BE2C (cell line): ENCODE data around the gene SORL1.

Source experiments
- DNase-seq: peaks from one replicate; pipeline ENCODE4 v3.0.0-alpha.2; 2020
- H3K27me3 ChIP-seq: fragments of 250-450 bp; sonication (Bioruptor Pico); 2 replicates; pipeline ENCODE4 v1.5.1; 2020; ENCODE audit warnings: mild to moderate bottlenecking
- H3K36me3 ChIP-seq: fragments of 250-450 bp; sonication (Bioruptor Pico); 2 replicates; pipeline ENCODE4 v1.5.1; 2020; ENCODE audit warnings: mild to moderate bottlenecking
- H3K4me1 ChIP-seq: fragments of 250-450 bp; sonication (Bioruptor Pico); 2 replicates; pipeline ENCODE4 v1.5.1; 2020
- H3K4me3 ChIP-seq: 2 replicates; pipeline ENCODE4 v1.5.1; 2011; ENCODE audit warnings: low read depth, low read length
- H3K9me3 ChIP-seq: fragments of 250-450 bp; sonication (Bioruptor Pico); 2 replicates; pipeline ENCODE4 v1.5.1; 2020
- CTCF ChIP-seq: IDR thresholded peaks from 2 replicates; pipeline ENCODE4 v1.5.1; 2012; ENCODE audit warnings: mild to moderate bottlenecking, low read depth, low read length

Gene SORL1

DNA sequence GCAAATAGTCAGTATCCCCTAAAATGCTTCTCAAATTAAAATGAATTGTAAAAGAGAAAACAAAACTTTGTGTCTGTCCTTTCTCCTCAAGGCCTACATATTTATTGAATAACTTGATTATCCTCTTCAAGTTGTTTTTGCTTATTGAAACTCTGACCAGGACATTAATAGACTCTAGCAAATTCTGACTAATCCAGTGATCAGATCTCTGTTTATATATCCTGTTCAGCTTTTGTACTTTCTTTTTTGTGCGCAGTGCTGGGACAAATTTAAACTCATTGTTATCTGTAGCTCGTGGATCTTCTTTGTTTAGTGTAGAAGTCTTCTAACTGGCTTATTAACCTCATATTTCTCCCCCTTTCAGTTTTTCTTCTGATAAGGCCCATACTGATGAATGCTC, 140.6 kb downstream of the SORL1 start:
- Histone ChIP-seq H3K9me3 (no peaks in the 10 kb centered on the region), H3K27me3 (no peaks in the 10 kb centered on the region), H3K4me3 (no peak overlapping the region), H3K36me3 (no peaks in the 10 kb centered on the region; the same call in none of the 2 replicates), H3K4me1 (no peaks in the 10 kb centered on the region)
- no peak for DNase-seq
- TF ChIP-seq CTCF: no peak

DNA sequence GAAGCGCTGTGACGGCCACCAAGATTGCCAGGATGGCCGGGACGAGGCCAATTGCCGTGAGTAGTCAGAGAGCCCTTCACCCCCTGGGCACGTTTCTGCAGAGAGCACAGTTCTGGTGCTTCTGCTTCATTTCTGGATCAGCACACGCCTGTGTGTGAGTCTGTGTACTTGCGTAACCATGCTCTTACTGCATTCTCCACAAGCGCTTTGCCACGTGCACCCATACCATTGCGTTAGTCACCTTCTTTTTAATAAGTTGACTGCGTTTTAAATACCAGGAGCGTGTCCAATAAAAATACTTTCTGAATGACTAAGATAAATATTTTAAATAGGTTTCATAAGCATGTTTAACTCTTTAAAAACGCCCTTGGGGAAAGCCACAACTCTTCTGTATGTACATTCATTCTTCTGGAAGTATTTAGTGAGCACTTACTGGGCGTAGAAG, 143.6 kb downstream of the SORL1 start:
- Histone ChIP-seq H3K4me1 (peaks cover 6% of the 10 kb centered on the region; the same call in 1 of the 2 replicates), H3K4me3 (no peak overlapping the region), H3K9me3 (no peaks in the 10 kb centered on the region), H3K27me3 (no peaks in the 10 kb centered on the region), H3K36me3 (no peaks in the 10 kb centered on the region; the same call in none of the 2 replicates)
- no peak for TF ChIP-seq CTCF
- DNase-seq: no peak

- Histone ChIP-seq H3K4me3 (no peak overlapping the region), H3K4me1 (peaks cover 6% of the 10 kb centered on the region; the same call in 1 of the 2 replicates), H3K27me3 (no peaks in the 10 kb centered on the region), H3K9me3 (no peaks in the 10 kb centered on the region), H3K36me3 (no peaks in the 10 kb centered on the region; the same call in none of the 2 replicates)
- no peak for DNase-seq
- no peak for TF ChIP-seq CTCF
Measured at GRCh38 chr11:121596195-121597155, 144.4 kb downstream of the SORL1 start.

DNA sequence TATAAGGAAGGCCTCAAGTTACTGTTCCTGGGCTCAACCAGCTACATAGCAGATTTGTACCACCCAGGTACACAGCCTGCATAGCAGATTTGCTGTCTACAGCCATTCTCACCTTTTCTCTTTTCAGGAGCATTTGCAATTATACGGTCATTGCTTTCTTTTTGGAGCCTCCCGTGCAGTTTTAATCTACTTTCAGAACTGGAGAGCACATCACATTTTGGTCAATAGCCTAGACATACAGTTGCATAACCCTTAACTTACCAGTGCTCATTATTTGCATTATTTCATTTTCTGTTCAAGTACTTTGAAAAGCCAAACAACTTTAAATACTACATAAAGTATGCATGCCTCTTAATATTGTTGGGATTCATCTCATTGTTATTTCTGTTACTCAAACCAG, 151.2 kb downstream of the SORL1 start:
- Histone ChIP-seq H3K27me3 (no peaks in the 10 kb centered on the region), H3K36me3 (no peaks in the 10 kb centered on the region; the same call in 1 of the 2 replicates), H3K4me3 (no peak overlapping the region), H3K4me1 (peaks cover 6% of the 10 kb centered on the region; the same call in 1 of the 2 replicates), H3K9me3 (no peaks in the 10 kb centered on the region)
- no peak for DNase-seq
- TF ChIP-seq CTCF: no peak

DNA sequence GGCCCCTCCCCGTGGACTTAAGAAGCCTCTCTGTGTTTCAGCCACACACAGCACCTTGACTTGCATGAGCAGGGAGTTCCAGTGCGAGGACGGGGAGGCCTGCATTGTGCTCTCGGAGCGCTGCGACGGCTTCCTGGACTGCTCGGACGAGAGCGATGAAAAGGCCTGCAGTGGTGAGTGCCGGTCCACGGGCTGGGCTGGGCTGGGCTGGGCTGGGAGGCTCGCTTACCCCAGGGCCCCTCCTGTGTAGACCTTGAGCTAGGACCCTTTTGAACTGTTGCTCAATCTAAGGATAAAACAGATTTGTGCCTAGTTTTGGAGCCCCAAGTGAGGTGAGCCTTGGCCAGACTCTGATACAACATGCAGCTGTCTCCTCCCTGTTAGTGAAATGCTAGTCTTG, 152.0 kb downstream of the SORL1 start:
- DNase-seq: no peak
- no peak for TF ChIP-seq CTCF
- no peak overlapping the region for H3K4me3 ChIP-seq
- H3K36me3 ChIP-seq: no peaks in the 10 kb centered on the region; the same call in 1 of the 2 replicates
- no peaks in the 10 kb centered on the region for H3K27me3 ChIP-seq
- no peaks in the 10 kb centered on the region for H3K9me3 ChIP-seq
- H3K4me1 ChIP-seq: peaks cover 6% of the 10 kb centered on the region; the same call in 1 of the 2 replicates

DNA sequence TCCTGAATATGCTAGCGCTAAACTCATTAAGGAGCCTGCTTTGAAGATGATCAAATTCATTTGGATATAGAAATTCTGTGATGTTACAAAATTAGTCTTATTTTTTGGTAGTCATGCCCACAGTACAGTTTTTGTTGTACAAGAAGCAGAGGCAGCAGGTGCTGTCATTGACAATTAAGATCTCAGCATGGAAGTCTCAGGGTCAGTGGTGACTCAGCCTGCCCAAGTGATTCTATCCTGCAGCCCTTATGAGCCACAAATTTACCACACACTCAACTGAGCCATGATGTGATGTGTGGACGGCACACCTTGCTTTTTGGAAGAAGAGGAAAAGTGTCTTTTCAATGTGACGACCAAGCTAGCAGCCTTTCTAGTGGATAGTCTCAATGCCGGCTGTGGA, 154.2 kb downstream of the SORL1 start:
- no peaks in the 10 kb centered on the region for H3K27me3 ChIP-seq
- no peaks in the 10 kb centered on the region for H3K9me3 ChIP-seq
- H3K36me3 ChIP-seq: no peaks in the 10 kb centered on the region; the same call in 1 of the 2 replicates
- no peak for TF ChIP-seq CTCF
- no peak overlapping the region for H3K4me3 ChIP-seq
- no peak for DNase-seq
- H3K4me1 ChIP-seq: no peaks in the 10 kb centered on the region
